Measurements from ENCODE around the gene LANCL2. TPM values are rescaled to one million over a fixed set of nuclear protein-coding genes. Genes with fewer than 3 reads are reported as not detected.
A peak's percentile ranks its signal among the peaks of the same experiment; 100 is the strongest.
"Not testable (repeated sequence)": the region's sequence is repeated elsewhere in the genome, so short reads cannot be mapped to it uniquely, and the experiment has no call there.

LANCL2 gene
- total and polyA plus RNA-seq, 3 experiments from 2014 or later: 7.4 to 24.1 (median 22.1) TPM

GRCh38 chr7:55396233-55396785 lies 31.2 kb downstream of the LANCL2 start:
- CTCF ChIA-PET: interaction anchor here (1.1 to 1.6 kb wide), 2 partner anchors 13 to 19 kb away, joined by 3 read pairs; no protein-coding TSS in a partner anchor
- Mint-ChIP-seq H3K27me3 (no peaks in the 10 kb centered on the region), H3K4me3 (no peak overlapping the region), H3K9me3 (no peaks in the 10 kb centered on the region), H3K36me3 (peaks cover 4 to 37% (median 8%) of the 10 kb centered on the region in 3 donors), H3K27ac (peak overlapping the region in 1 of 8 donors; percentile 21), H3K4me1 (no peaks in the 10 kb centered on the region)
- Histone ChIP-seq H3K4me3 (ENCODE audit: low read length) (no peak overlapping the region), H3K36me3 (ENCODE audit: insufficient read depth, low read length) (no peaks in the 10 kb centered on the region), H3K9me3 (ENCODE audit: low read length) (no peaks in the 10 kb centered on the region), H3K27me3 (ENCODE audit: insufficient read depth, low read length, poor library complexity, severe bottlenecking) (no peaks in the 10 kb centered on the region), H3K27ac (ENCODE audit: low read depth, low read length) (no peak overlapping the region), H3K4me1 (ENCODE audit: insufficient read depth, low read length) (no peaks in the 10 kb centered on the region)
- POLR2A ChIA-PET: no interaction called here
- no peak for DNase-seq

GRCh38 chr7:55397617-55398016 lies 32.5 kb downstream of the LANCL2 start:
- ChIA-PET POLR2A (no interaction called here), CTCF (interaction anchor here (1.1 to 1.6 kb wide), 2 partner anchors 14 to 18 kb away, joined by 3 read pairs; no protein-coding TSS in a partner anchor)
- peaks cover 4 to 28% (median 7%) of the 10 kb centered on the region in 3 donors for H3K36me3 Mint-ChIP-seq
- no peak for DNase-seq
- Histone ChIP-seq H3K27ac (ENCODE audit: low read depth, low read length) (no peak overlapping the region), H3K36me3 (ENCODE audit: insufficient read depth, low read length) (no peaks in the 10 kb centered on the region), H3K9me3 (ENCODE audit: low read length) (no peaks in the 10 kb centered on the region), H3K4me1 (ENCODE audit: insufficient read depth, low read length) (no peaks in the 10 kb centered on the region), H3K27me3 (ENCODE audit: insufficient read depth, low read length, poor library complexity, severe bottlenecking) (no peaks in the 10 kb centered on the region), H3K4me3 (ENCODE audit: low read length) (no peak overlapping the region)
- H3K27ac Mint-ChIP-seq: no peak overlapping the region
- no peaks in the 10 kb centered on the region for H3K27me3 Mint-ChIP-seq
- H3K4me3 Mint-ChIP-seq: no peak overlapping the region
- no peaks in the 10 kb centered on the region for H3K9me3 Mint-ChIP-seq
- H3K4me1 Mint-ChIP-seq: no peaks in the 10 kb centered on the region

- H3K4me3 ChIP-seq (ENCODE audit: low read length): no peak overlapping the region
Measured at GRCh38 chr7:55400191-55400590, 35.1 kb downstream of the LANCL2 start.

GRCh38 chr7:55402506-55402905 lies 37.4 kb downstream of the LANCL2 start:
- CTCF ChIA-PET; H3K4me3 Mint-ChIP-seq; H3K9me3 Mint-ChIP-seq; H3K27ac ChIP-seq (ENCODE audit: low read depth, low read length); H3K4me3 ChIP-seq (ENCODE audit: low read length); H3K27me3 Mint-ChIP-seq; H3K4me1 Mint-ChIP-seq; H3K36me3 ChIP-seq (ENCODE audit: insufficient read depth, low read length); H3K27ac Mint-ChIP-seq; DNase-seq; POLR2A ChIA-PET; H3K27me3 ChIP-seq (ENCODE audit: insufficient read depth, low read length, poor library complexity, severe bottlenecking); H3K9me3 ChIP-seq (ENCODE audit: low read length); H3K4me1 ChIP-seq (ENCODE audit: insufficient read depth, low read length): not testable (repeated sequence)
- H3K36me3 Mint-ChIP-seq: peaks cover 8 to 37% (median 17%) of the 10 kb centered on the region in 3 donors

More at GRCh38 chr7:55400191-55400590, 35.1 kb downstream of the LANCL2 start:
- H3K27ac Mint-ChIP-seq: no peak overlapping the region
- H3K36me3 ChIP-seq (ENCODE audit: insufficient read depth, low read length): no peaks in the 10 kb centered on the region
- H3K36me3 Mint-ChIP-seq: peaks cover 8 to 27% (median 15%) of the 10 kb centered on the region in 3 donors
- no peaks in the 10 kb centered on the region for H3K4me1 ChIP-seq (ENCODE audit: insufficient read depth, low read length)
- CTCF ChIA-PET: interaction anchor here (2.5 kb wide), 1 partner anchor 15 kb away, joined by 10 read pairs; no protein-coding TSS in a partner anchor
- H3K27me3 ChIP-seq (ENCODE audit: insufficient read depth, low read length, poor library complexity, severe bottlenecking): no peaks in the 10 kb centered on the region
- no peak overlapping the region for H3K27ac ChIP-seq (ENCODE audit: low read depth, low read length)
- no peak overlapping the region for H3K4me3 Mint-ChIP-seq
- H3K27me3 Mint-ChIP-seq: no peaks in the 10 kb centered on the region
- no peaks in the 10 kb centered on the region for H3K9me3 ChIP-seq (ENCODE audit: low read length)
- POLR2A ChIA-PET: no interaction called here
- no peaks in the 10 kb centered on the region for H3K9me3 Mint-ChIP-seq
- H3K4me1 Mint-ChIP-seq: no peaks in the 10 kb centered on the region
- no peak for DNase-seq

GRCh38 chr7:55405856-55406541 lies 40.9 kb downstream of the LANCL2 start:
- ChIA-PET POLR2A (no interaction called here), CTCF (interaction anchor here (4.8 kb wide), 1 partner anchor 127 kb away, joined by 20 read pairs; no protein-coding TSS in a partner anchor)
- Mint-ChIP-seq H3K27me3 (no peaks in the 10 kb centered on the region), H3K27ac (peak overlapping the region in 1 of 8 donors; percentile 23), H3K36me3 (peaks cover 6 to 33% (median 17%) of the 10 kb centered on the region in 3 donors), H3K4me1 (no peaks in the 10 kb centered on the region), H3K9me3 (no peaks in the 10 kb centered on the region), H3K4me3 (no peak overlapping the region)
- no peaks in the 10 kb centered on the region for H3K36me3 ChIP-seq (ENCODE audit: insufficient read depth, low read length)
- H3K4me1 ChIP-seq (ENCODE audit: insufficient read depth, low read length): no peaks in the 10 kb centered on the region
- H3K9me3 ChIP-seq (ENCODE audit: low read length): no peaks in the 10 kb centered on the region
- no peaks in the 10 kb centered on the region for H3K27me3 ChIP-seq (ENCODE audit: insufficient read depth, low read length, poor library complexity, severe bottlenecking)
- DNase-seq: no peak
- H3K27ac ChIP-seq (ENCODE audit: low read depth, low read length): no peak overlapping the region
- H3K4me3 ChIP-seq (ENCODE audit: low read length): no peak overlapping the region

GRCh38 chr7:55409482-55410225 lies 44.5 kb downstream of the LANCL2 start:
- Mint-ChIP-seq H3K27me3 (no peaks in the 10 kb centered on the region), H3K4me3 (no peak overlapping the region), H3K4me1 (no peaks in the 10 kb centered on the region), H3K27ac (peak overlapping the region in 1 of 8 donors; percentile 21), H3K36me3 (peaks cover 0 to 36% (median 14%) of the 10 kb centered on the region in 3 donors), H3K9me3 (no peaks in the 10 kb centered on the region)
- Histone ChIP-seq H3K27me3 (ENCODE audit: insufficient read depth, low read length, poor library complexity, severe bottlenecking) (no peaks in the 10 kb centered on the region), H3K4me3 (ENCODE audit: low read length) (no peak overlapping the region), H3K27ac (ENCODE audit: low read depth, low read length) (no peak overlapping the region), H3K9me3 (ENCODE audit: low read length) (no peaks in the 10 kb centered on the region), H3K4me1 (ENCODE audit: insufficient read depth, low read length) (no peaks in the 10 kb centered on the region), H3K36me3 (ENCODE audit: insufficient read depth, low read length) (peaks cover 5% of the 10 kb centered on the region)
- POLR2A ChIA-PET: no interaction called here
- CTCF ChIA-PET: interaction anchor here (1.2 to 4.8 kb wide), 2 partner anchors 128 to 130 kb away, joined by 3 to 20 read pairs; no protein-coding TSS in a partner anchor
- no peak for DNase-seq

- no peaks in the 10 kb centered on the region for H3K4me1 ChIP-seq (ENCODE audit: insufficient read depth, low read length)
- DNase-seq: no peak
- Mint-ChIP-seq H3K27me3 (no peaks in the 10 kb centered on the region), H3K4me3 (no peak overlapping the region), H3K27ac (no peak overlapping the region), H3K36me3 (peaks cover 0 to 29% (median 8%) of the 10 kb centered on the region in 3 donors), H3K4me1 (peaks cover 2 to 3% (median 3%) of the 10 kb centered on the region in 3 donors), H3K9me3 (no peaks in the 10 kb centered on the region)
- H3K36me3 ChIP-seq (ENCODE audit: insufficient read depth, low read length): peaks cover 5% of the 10 kb centered on the region
- no peaks in the 10 kb centered on the region for H3K9me3 ChIP-seq (ENCODE audit: low read length)
- H3K27ac ChIP-seq (ENCODE audit: low read depth, low read length): no peak overlapping the region
- H3K27me3 ChIP-seq (ENCODE audit: insufficient read depth, low read length, poor library complexity, severe bottlenecking): no peaks in the 10 kb centered on the region
- no peak overlapping the region for H3K4me3 ChIP-seq (ENCODE audit: low read length)
- ChIA-PET POLR2A (no interaction called here), CTCF (interaction anchor here (4.8 kb wide), 1 partner anchor 131 kb away, joined by 20 read pairs; no protein-coding TSS in a partner anchor)
Measured at GRCh38 chr7:55410667-55411239, 45.6 kb downstream of the LANCL2 start.
